ENCODE results near the gene HSPA12A.
A peak's percentile ranks its signal among the peaks of the same experiment; 100 is the strongest.

Gene HSPA12A

GRCh38 chr10:116740971-116741370 lies 1.4 kb downstream of the HSPA12A start:
- peak; percentile 18 for DNase-seq

GRCh38 chr10:116738339-116738738 lies 4.0 kb downstream of the HSPA12A start:
- DNase-seq = no peak

GRCh38 chr10:116737627-116738327 lies 4.6 kb downstream of the HSPA12A start:
- no peak for DNase-seq

DNA sequence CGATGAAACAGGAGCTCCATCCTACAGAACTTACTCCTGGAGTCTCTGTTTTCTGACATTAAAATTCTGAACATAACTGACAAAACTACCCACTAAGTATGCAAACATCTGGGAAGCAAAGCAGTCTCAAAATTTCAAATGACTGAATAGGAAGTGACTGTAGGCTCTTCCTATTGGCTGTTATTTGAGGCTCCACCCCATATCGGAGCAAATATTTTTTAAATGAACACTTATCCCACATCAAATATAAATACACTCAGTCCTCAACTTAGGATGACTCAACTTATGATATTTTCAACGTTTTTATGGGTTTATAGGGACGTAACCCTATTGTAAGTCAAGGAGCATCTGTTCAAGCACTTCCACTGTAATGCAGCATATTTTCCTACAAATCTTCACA lies 8.8 kb downstream of the HSPA12A start:
- DNase-seq = no peak

DNA sequence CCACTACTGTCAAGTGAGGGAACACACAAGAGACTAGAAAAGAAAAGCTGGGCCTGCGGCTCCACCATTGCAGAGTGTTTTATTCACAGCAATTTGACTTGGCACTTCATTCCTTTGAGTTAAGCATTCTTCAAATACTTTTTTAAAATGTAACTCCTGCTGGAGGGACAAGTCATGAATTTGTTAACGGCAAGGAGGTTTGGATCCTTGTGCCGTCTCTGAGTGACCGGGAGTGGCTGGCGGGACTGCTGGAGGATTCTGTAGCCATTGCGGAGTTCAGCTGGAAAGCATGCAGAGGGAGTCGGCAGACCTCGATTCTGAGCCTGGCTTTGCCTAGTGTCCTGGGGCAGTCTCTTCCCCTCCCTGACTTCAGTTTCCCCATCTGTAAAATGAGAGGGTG lies 9.8 kb downstream of the HSPA12A start:
- DNase-seq = no peak

GRCh38 chr10:116730464-116731260 lies 11.7 kb downstream of the HSPA12A start:
- DNase-seq = no peak

GRCh38 chr10:116729243-116729642 lies 13.1 kb downstream of the HSPA12A start:
- DNase-seq = no peak

DNA sequence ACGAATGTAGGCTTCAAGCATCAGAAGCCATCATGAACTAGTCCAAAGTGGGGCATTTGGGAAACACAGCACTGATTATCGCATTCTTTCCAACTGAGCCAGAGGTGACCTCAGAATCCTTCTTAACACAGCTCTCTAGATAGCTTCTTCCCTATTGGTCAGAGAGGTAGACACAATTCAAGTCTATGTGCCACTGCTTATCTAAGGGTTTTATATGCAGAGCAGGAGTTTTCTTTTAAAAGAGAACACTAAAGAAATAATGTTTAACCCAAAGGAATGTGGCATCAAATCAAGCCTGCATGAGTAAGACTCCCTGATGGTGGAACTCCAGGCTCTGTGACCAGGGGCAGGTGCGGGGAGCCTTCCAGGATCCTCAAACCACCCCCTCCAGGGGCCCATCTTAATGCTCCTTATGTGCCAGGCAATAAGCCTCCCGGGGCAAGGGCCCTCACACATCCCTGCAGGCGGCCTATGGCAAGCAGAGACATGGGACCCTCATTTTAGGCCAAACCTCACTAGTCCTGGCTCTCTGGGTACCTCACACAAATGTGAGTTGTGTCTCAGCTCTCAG lies 13.8 kb downstream of the HSPA12A start:
- DNase-seq = no peak

- peak; percentile 40 for DNase-seq
Measured at GRCh38 chr10:116723428-116724281, 18.7 kb downstream of the HSPA12A start.

- peak; percentile 70 for DNase-seq
Measured at GRCh38 chr10:116722736-116723427, 19.5 kb downstream of the HSPA12A start.

DNA sequence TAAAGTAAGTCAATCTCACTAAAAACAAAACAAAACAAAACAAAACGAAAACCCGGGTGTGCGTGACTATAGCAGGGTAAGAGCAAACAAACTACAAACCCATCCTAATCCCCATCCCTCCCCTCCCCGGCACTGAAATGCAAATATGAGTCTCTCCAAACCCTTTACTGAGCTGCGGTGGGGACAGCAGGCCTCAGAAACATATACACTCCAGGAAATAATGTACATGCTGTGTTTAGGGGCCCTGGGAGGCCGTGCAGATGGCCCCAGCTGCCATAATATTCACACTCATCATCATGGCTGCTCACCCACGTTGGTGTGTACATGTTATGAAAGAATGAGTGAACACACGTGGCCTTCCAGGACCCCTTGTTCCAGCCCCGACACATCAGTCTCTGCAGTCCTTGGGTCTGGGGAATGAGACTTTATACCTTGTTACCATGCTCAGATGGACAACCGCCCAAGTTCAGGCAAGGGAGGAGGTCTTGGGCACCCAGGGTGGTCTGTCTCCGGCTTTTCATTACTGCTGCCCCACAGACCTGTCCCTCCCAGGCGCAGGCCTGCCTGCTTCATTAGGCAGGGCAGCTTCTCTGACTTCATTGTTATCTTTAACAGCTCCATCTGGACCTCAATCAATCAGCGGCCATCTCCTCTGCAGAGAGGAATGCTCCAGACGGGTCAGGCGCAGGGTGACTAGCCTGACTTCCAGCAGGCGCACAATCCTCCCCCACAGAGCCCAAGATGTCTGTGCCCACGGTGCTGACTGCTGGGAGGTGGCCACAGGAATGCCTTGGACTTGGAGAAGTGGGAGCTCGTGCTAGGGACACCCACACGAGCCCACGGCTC lies 20.6 kb downstream of the HSPA12A start:
- peak; percentile 12 for DNase-seq

DNA sequence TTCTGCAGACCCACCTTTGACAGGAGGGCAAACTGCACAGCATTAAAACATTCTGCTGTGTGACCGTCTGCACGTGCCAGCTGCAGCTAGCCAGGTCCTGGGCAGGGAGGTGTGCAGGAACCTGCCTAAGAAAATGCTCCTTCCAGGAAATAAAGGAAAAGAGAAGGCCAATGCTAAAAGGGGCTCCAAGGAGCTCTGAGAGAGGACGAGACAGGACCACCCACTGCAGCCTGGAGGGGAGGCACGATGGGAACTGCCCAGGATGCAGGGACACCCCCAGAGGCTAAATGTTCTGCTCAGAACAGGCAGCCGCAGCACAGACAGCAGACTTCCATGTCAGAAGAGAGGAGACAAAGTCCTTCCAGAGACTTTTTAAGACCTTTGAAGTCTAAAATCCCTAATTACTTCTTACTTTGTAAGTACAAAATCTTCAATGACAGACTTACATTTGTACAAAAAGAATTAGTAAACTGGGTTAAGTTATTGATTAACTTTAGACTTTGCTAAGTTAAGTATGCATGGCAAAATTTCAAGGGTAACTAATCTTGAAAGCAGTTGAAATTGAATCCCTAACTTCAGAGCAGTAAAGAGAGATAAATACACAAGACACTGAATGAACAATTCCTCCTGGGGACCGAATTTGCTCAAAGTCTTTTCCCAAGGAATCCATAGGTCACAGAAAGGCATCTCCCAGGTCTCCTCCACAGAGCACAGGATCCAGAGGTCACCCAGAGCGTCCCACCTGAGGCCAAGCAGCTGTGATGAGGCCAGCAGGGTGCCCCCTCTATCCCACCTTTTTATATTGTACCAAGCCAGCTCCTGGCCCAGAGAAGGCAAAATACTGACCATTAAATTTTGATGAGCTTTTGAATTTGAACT lies 21.5 kb downstream of the HSPA12A start:
- DNase-seq = no peak

DNA sequence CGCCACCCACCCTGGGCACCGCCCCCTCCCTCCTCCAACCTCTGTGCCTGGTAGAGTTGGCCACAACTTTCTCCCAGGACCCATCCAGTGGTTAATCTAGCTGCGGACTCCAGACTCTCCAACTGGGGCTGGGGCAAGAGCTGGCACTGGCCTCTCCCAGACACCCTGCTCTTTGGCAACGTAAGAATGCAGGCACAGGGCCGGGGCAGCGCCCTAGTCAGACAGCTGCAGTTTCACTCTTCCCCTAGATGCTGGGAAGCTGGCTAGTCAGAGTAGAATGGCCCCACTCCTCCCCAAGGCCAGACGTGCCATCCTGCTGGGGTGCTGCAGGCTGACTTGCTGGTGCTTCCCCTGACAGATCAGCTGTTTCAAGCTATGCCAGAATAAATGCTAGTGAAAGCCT lies 22.1 kb downstream of the HSPA12A start:
- DNase-seq = no peak

DNA sequence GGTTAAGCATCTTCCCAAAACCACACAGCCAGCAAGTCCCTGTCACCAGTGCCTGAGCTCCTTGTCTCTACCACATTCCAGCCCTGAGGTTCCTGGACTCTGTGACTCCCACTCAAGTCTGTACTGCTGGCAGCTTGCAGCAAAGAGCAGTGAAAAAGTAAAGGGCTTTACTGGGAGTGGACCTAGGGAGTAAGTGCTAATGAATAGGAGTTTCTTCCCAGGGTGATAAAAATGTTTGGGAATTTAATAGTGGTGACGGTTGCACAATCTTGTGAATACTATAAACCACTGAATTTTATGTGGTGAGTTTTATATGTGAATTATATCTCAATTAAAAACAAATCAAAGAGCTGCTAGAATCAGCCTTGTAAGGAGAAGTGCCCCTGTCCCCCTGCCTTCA lies 22.6 kb downstream of the HSPA12A start:
- no peak for DNase-seq

GRCh38 chr10:116718058-116718457 lies 24.3 kb downstream of the HSPA12A start:
- DNase-seq = no peak

- DNase-seq = no peak
Measured at GRCh38 chr10:116716381-116716780, 26.0 kb downstream of the HSPA12A start.

GRCh38 chr10:116715839-116716377 lies 26.5 kb downstream of the HSPA12A start:
- DNase-seq = no peak

GRCh38 chr10:116715341-116715740 lies 27.0 kb downstream of the HSPA12A start:
- DNase-seq = no peak

GRCh38 chr10:116713846-116714245 lies 28.5 kb downstream of the HSPA12A start:
- DNase-seq = no peak

DNA sequence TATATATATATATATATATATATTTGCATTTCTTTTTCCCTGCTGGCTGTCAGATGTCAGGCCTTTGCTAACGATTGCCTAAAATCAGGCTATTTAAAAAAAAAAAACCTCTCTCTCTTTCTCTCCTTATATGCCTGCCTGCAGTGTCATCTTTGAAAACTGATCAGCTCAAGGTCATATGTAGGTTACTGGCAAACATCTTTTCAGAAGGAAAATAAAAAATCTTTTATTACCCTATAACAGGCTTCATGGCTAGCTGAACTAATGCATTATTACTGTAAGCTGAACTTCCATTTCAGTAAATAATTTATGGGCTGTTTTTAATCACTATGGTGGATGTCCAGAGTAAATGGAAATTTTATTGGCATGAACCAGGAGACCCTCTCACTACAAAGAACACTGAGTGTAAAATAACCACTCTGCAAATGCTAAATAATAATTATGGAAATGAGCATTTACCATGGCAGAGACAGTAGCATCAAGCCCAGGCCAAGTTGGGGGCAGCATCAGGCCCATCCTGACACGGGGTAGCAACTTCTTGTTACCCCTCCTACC lies 29.3 kb downstream of the HSPA12A start:
- no peak for DNase-seq

Measured in NCI-H2171 treated with DMSO at 0.1 percent for 48 hours (cell line).